ENCODE results near the gene CCDC34. TPM values are rescaled to one million over a fixed set of nuclear protein-coding genes. Genes with fewer than 3 reads are reported as not detected.

The CCDC34 gene
- total RNA-seq, 2 experiments from 2014 or later, result 20.8 to 38.5 TPM

GRCh38 chr11:27387362-27387761, 24.3 kb upstream of the CCDC34 start:
- H3K4me2 ChIP-seq (ENCODE audit: low read length), result no peak overlapping the region
- H3K9me2 ChIP-seq (ENCODE audit: insufficient read depth, low read length), result no peaks in the 10 kb centered on the region
- no peaks in the 10 kb centered on the region for H3K4me1 ChIP-seq (ENCODE audit: insufficient read depth, low read length, poor library complexity, severe bottlenecking)
- H3K36me3 ChIP-seq (ENCODE audit: insufficient read depth, low read length), result no peaks in the 10 kb centered on the region
- no peak overlapping the region for H3K4me3 ChIP-seq (ENCODE audit: low read depth, low read length, poor library complexity, severe bottlenecking)
- H3K9me3 ChIP-seq (ENCODE audit: low read length), result no peaks in the 10 kb centered on the region
- no peak overlapping the region for H2AFZ ChIP-seq (ENCODE audit: low read length)
- no peaks in the 10 kb centered on the region for H4K20me1 ChIP-seq (ENCODE audit: insufficient read depth, low read length)
- ChIA-PET POLR2A (interaction anchor here (0.9 kb wide), 1 partner anchor 13 kb away, joined by 3 read pairs; no protein-coding TSS in a partner anchor), CTCF (ENCODE audit: unreplicated experiment) (no interaction called here)
- intact Hi-C loops (cut with micrococcal nuclease; ENCODE audit: unreplicated experiment), result no loop called here
- BruUV-seq (replicated peaks), result no TSS peak
- H3K79me2 ChIP-seq (ENCODE audit: insufficient read depth, low read depth, low read length), result no peaks in the 10 kb centered on the region
- no peak overlapping the region for H3K27ac ChIP-seq (ENCODE audit: low read depth, low read length, poor library complexity, severe bottlenecking)
- no peak for DNase-seq (ENCODE audit: low spot score)
- TF ChIP-seq CTCF (conservative IDR thresholded peaks at IDR 0.05; ENCODE audit: low read length) (no peak), EZH2phosphoT487 (IDR thresholded peaks at IDR 0.05; ENCODE audit: borderline replicate concordance, low read depth, low read length) (no peak)

GRCh38 chr11:27386181-27386845, 23.3 kb upstream of the CCDC34 start:
- H3K4me2 ChIP-seq (ENCODE audit: low read length), result no peak overlapping the region
- ChIA-PET CTCF (ENCODE audit: unreplicated experiment) (no interaction called here), POLR2A (interaction anchor here (0.9 kb wide), 1 partner anchor 12 kb away, joined by 3 read pairs; no protein-coding TSS in a partner anchor)
- H3K27ac ChIP-seq (ENCODE audit: low read depth, low read length, poor library complexity, severe bottlenecking), result no peak overlapping the region
- no peaks in the 10 kb centered on the region for H4K20me1 ChIP-seq (ENCODE audit: insufficient read depth, low read length)
- H3K79me2 ChIP-seq (ENCODE audit: insufficient read depth, low read depth, low read length), result no peaks in the 10 kb centered on the region
- H3K36me3 ChIP-seq (ENCODE audit: insufficient read depth, low read length), result no peaks in the 10 kb centered on the region
- intact Hi-C loops (cut with micrococcal nuclease; ENCODE audit: unreplicated experiment), result no loop called here
- TF ChIP-seq CTCF (conservative IDR thresholded peaks at IDR 0.05; ENCODE audit: low read length) (no peak), EZH2phosphoT487 (IDR thresholded peaks at IDR 0.05; ENCODE audit: borderline replicate concordance, low read depth, low read length) (no peak)
- no peak overlapping the region for H3K4me3 ChIP-seq (ENCODE audit: low read depth, low read length, poor library complexity, severe bottlenecking)
- BruUV-seq (replicated peaks), result no TSS peak
- no peak for DNase-seq (ENCODE audit: low spot score)
- H2AFZ ChIP-seq (ENCODE audit: low read length), result no peak overlapping the region
- no peaks in the 10 kb centered on the region for H3K4me1 ChIP-seq (ENCODE audit: insufficient read depth, low read length, poor library complexity, severe bottlenecking)
- no peaks in the 10 kb centered on the region for H3K9me3 ChIP-seq (ENCODE audit: low read length)
- H3K9me2 ChIP-seq (ENCODE audit: insufficient read depth, low read length), result no peaks in the 10 kb centered on the region

DNA sequence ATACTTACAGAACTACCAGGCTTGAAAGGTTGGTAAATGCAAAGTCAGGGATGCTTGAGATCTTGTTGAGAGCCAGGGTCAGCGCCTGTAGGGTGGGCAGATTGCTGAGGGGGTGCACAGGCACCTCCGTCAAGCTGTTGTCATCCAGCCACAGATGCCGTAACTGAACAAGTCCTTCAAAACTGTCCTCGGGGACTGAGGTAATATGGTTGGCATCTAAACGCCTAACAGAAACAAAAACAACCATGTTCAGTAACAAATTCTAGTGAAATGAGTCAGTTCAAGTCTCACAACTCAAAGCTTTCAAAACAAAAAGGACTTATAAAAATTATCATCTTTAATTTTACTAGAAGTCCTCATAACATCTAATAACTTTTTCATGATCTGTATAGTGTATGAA, 22.2 kb upstream of the CCDC34 start:
- H2AFZ ChIP-seq (ENCODE audit: low read length), result no peak overlapping the region

More for the DNA sequence above, 22.2 kb upstream of the CCDC34 start:
- intact Hi-C loops (cut with micrococcal nuclease; ENCODE audit: unreplicated experiment), result no loop called here
- H3K4me3 ChIP-seq (ENCODE audit: low read depth, low read length, poor library complexity, severe bottlenecking), result no peak overlapping the region
- DNase-seq (ENCODE audit: low spot score), result no peak
- no peaks in the 10 kb centered on the region for H3K36me3 ChIP-seq (ENCODE audit: insufficient read depth, low read length)
- ChIA-PET CTCF (ENCODE audit: unreplicated experiment) (no interaction called here), POLR2A (interaction anchor here (1.5 kb wide), 1 partner anchor 10 kb away, joined by 7 read pairs; no protein-coding TSS in a partner anchor)
- H3K4me1 ChIP-seq (ENCODE audit: insufficient read depth, low read length, poor library complexity, severe bottlenecking), result no peaks in the 10 kb centered on the region
- H3K9me2 ChIP-seq (ENCODE audit: insufficient read depth, low read length), result no peaks in the 10 kb centered on the region
- no peaks in the 10 kb centered on the region for H3K9me3 ChIP-seq (ENCODE audit: low read length)
- H3K79me2 ChIP-seq (ENCODE audit: insufficient read depth, low read depth, low read length), result no peaks in the 10 kb centered on the region
- no TSS peak for BruUV-seq (replicated peaks)
- no peak overlapping the region for H3K4me2 ChIP-seq (ENCODE audit: low read length)
- H3K27ac ChIP-seq (ENCODE audit: low read depth, low read length, poor library complexity, severe bottlenecking), result no peak overlapping the region
- no peak for TF ChIP-seq EZH2phosphoT487 (IDR thresholded peaks at IDR 0.05; ENCODE audit: borderline replicate concordance, low read depth, low read length)
- TF ChIP-seq CTCF (conservative IDR thresholded peaks at IDR 0.05; ENCODE audit: low read length), result no peak
- H4K20me1 ChIP-seq (ENCODE audit: insufficient read depth, low read length), result no peaks in the 10 kb centered on the region

Measured in OCI-LY7 (cell line).